NCI-H226 (cell line): ENCODE measurements around the gene CDKAL1.
A peak's percentile ranks its signal among the peaks of the same experiment; 100 is the strongest.
"Not testable (repeated sequence)": the region's sequence is repeated elsewhere in the genome, so short reads cannot be mapped to it uniquely, and the experiment has no call there.

ENCODE experiments used
- DNase-seq: peaks from one replicate; pipeline ENCODE4 v3.0.0-alpha.2; 2015

CDKAL1 gene

DNA sequence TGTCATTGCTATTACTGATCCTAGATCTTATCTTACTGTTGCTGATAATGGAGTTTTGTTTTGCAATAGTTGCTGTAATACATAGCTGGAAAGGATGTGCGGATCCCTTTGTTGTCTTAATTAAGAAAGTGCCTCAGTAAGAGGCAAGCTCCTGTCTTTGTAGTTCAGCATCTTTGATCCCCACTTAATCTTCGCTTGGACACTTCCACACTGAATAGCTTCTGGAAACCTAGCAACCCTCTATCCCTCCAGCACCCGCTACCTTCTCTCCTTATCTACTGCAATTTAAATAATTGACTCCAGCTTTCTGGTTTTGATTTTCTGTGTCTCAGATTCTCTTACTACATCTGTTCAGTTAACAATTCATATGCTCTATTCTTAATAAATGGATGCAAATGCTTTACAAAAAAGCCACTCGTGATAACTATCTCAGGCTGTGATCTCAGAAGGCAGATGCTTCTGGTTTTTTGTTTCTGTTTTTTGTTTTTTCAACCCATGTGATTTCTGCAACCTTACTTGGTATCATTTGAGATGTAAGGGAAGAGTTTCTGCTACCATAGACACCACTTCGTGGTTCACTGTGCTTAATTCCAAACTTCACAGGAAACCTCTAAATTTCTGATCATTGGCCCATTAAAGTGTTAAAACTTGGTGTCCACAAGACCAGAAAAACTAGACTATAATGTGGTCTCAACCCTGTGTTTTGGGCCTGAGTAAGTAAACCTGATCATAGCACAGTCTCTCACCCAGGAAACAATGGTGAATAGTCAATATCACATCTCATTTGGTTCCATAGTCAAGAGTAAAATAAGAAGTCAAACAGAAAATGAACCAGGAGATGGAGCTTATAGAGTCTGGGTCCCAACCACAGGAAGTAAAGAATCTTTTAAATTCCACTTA, 707.2 kb downstream of the CDKAL1 start:
- no peak for DNase-seq

- no peak for DNase-seq
Measured at GRCh38 chr6:21244897-21245470, 710.7 kb downstream of the CDKAL1 start.

- no peak for DNase-seq
Measured at GRCh38 chr6:21245488-21245887, 711.2 kb downstream of the CDKAL1 start.

DNA sequence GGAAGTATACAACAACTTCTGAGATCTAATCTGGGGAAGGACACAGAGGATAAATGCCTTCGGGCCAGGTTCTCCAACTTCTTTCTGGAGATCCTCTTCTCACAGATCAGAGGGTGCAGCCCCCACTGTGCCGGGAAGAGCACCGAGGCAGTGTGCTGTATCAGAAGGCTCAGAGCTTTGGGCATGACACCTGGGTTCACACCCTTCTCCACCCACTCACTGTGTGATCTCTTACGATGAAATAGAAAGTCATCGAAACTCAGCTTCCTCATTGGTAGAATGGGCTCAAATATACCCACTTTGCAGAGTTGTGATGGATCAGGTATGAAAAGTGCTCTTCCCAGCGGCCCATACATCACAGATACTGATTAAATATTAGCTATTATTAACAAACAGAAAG, 711.8 kb downstream of the CDKAL1 start:
- DNase-seq = no peak

GRCh38 chr6:21254460-21254859, 720.2 kb downstream of the CDKAL1 start:
- DNase-seq = not testable (repeated sequence)

DNA sequence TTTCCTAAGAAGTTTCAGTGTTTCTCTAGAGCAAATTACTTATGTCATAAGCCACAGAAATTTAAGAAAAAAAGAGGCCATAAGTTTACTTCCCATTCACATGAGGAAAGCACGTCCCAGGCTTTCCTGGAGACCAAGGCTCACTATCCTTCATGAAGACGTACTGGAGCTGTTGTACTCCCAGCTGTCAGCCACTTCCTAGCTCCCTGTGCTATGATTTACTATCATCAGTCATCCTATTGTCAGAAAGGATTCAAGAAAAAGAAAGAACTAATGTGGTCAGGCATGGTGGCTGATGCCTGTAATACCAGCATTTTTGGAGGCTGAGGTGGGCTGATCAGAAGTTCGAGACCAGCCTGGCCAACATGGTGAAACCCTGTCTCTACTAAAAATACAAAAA, 721.9 kb downstream of the CDKAL1 start:
- no peak for DNase-seq

- no peak for DNase-seq
Measured at GRCh38 chr6:21257125-21257524, 722.9 kb downstream of the CDKAL1 start.

DNA sequence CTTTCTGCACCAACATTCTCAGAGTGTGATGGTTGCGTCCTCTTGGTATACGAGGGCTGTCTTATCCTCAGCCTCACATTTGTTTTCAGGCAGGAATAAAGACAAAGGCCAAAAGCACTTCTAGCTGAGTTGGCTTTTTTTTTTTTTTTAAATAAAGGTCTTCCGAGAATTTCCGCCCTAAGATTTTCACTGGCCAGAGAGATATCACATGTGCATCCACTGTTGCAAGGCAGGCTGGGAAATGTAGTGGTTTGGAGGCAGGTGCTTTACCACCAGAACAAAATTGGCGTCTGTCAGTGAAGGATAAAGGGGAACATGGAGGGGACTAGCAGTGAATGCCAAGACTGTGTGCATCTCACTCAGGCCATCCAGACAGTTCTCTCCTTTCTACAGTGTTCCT, 724.4 kb downstream of the CDKAL1 start:
- no peak for DNase-seq

GRCh38 chr6:21259660-21260059, 725.4 kb downstream of the CDKAL1 start:
- DNase-seq = no peak

DNA sequence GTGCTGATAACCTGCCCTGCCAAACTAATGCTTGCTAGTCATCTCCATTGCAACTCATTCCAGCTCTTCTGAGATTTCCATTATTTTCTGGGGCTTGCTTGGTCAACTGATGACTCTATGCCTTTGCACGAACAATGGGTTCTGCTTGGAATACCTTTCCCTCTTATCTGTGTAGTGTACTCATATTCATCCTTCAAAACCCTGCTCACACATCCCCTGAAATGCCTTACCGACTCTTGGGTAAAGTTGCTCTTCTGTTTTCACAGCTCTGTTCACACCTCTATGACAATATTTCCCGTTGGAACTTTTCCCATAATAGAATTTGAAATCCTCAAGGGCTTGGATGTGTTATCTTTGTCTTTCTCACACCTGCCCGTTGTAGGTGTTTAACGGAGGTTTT, 728.2 kb downstream of the CDKAL1 start:
- no peak for DNase-seq

DNA sequence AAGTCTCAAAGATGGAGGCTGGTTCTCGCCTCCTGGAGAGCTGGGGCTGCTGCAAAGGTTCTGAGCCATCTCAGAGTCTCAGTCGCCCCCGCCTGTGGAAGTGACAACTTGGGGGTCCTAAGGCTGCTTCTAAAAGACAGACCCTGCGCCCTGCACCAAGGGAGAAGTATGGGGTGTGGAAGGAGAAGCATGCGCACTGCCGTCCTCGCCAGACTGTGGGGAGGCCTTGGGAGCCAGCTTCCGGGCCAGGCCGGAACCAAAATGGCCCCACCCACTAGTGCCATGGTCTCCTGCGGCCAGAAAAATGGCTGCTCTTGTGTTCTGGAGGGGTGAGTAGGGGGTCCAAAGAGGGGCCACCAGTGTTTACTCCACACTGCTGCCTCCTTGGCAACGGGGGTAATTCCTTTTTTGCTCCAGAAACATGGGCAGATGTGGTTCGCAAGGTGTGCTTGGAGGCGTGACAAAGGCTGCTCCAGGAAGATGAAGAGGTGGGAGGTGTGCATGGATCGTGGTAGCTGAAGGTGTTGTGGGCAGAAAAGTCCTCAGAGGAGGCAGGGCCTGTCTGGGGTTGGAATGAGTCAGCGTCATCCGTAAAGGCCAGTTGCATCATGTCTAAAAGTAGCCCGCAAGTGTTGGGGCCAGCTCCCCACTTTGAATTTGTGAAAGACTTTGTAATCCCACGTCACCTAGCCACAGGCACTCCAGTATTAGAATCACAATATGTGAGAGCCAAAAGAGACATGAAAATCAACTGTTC, 729.5 kb downstream of the CDKAL1 start:
- no peak for DNase-seq

DNA sequence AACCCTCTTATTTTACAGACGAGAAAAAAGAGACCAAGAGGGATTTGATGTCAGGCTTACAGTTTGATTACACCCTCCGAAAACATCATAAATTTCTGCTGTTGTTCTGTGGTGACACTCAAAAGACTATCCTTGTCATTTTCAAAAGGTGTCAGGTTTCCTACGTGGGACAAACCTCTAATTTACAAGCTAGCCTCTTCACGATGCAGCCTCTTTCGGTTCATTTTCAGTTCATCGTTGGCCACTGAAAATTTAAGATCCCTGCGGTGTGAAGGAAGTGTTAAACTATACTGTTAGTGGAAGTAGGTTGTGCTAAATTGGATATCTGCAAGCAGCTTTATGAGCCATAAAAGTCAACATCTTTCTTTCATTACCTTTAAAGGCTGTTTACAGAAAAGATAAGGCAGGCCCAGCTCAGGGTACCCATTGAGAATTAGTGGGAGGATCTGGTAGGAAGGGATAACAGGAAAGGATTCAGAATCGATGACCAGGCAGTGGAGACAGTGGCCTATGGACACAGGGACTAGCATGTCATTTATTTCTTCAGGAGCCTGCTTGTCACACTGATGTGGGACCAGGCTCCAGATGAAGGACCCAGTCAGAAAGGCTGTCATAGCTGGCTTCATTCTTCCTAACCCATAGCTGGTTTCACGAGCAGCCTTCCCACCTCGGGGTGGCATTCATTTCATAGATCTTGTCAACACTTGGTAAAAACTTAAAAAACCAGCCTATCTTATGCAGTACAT, 730.2 kb downstream of the CDKAL1 start:
- DNase-seq = no peak

DNA sequence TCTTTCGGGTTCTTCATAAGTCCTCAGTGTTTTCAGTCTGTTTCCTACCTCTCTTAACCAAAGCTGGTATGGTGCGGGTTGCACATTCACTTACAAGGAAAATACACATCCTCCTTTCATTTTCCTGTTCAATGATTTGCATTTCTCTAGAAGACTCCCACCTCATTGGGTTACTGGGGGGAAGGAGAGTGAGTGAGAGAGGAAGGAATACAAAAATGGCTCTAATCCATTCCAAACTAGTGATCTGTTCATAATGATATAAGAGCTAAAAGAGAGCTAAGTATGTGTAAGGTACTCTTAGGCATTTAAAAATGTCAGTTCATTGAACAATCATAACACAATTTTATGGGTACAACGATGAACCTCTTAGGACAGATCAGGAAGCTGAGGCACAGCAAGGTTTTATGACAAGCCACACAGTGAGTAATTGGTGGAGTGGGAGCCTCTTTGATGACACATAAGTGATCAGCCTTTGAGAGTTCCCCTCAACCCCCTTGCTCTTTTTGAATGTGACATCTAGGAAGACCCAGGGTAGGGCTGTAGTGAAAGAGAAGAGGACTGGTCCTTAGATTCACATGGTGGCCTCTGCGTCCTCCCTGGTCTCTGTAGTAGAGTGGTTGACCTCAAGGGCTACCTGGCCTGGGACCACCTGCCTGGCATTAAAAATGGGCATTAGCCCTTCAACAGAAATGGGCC, 730.9 kb downstream of the CDKAL1 start:
- DNase-seq = no peak

DNA sequence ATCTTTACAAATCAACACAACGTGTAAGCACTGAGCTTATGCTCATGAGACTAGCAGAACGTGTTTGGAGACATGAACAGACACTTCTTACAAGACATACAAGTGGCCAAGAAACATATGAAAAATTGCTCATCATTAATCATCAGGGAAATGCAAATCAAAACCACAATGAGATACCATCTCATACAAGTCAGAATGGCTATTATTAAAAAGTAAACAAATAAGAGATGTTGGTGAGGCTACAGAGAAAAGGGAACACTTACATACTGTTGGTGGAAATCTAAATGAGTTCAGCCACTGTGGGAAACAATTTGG, 731.4 kb downstream of the CDKAL1 start:
- DNase-seq = no peak

DNA sequence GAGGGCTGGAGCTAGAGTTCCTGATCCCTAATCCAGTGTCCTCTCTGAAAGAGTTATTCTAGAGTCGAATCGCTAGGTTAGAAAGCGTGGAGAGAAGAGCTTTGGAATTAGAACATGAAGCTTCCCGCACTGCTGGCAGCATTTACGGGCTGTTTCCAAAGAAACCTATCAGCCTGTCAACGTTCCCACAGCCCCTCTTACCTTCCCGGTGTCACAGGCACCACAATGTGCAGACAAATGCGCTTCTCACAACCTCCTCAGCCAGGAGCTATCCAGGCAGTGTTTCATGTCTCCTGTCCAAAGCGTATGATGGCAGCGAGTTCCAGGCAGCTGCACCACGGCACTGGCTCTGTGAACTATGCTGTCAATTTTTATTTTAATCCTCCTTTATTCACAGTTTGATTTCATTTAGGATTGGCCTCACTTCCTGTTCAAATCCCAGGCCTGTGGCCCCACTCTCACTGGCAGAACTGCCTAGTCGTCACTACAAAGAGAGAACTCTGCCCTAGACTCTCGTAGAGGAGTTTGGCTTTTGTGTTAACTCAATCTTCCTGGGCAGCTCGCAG, 736.5 kb downstream of the CDKAL1 start:
- DNase-seq = no peak

GRCh38 chr6:21271428-21272155, 737.3 kb downstream of the CDKAL1 start:
- no peak for DNase-seq

DNA sequence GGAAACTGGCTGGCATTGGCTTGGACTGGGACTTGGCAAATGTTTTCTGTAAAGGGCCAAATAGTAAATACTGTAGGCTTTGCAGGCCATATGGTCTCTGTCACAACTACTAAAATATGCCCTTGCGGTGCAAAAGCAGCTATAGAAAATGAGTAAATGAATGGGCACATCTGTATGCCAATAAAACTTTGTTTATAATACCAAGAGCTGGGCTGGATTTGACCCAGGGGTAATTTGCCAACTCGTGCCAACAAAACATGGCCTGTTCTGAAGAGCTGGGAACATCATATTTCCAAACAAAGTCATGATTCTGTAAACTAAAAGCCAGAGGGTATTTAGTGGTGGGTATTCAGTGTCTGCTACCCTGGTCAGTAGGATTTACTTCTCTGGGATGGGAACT, 739.2 kb downstream of the CDKAL1 start:
- DNase-seq = no peak

DNA sequence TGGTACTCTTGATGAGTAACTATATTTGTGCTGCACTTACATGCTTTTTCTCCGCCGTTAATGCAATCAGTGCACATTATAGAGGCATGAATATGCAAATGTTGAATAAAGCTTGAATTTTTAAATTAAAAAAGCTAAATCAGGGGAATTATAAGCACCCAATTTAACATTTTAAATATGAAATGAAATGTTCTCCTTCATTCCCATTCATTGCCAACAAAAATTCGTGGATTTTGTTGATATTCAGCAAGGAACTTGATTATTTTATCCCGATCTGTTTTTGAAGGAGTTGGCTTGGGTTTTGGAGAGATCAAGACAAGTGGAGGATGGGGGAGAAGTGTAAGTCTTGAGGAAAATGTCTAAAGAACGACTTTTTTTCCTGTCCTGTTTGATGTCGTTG, 740.6 kb downstream of the CDKAL1 start:
- no peak for DNase-seq

DNA sequence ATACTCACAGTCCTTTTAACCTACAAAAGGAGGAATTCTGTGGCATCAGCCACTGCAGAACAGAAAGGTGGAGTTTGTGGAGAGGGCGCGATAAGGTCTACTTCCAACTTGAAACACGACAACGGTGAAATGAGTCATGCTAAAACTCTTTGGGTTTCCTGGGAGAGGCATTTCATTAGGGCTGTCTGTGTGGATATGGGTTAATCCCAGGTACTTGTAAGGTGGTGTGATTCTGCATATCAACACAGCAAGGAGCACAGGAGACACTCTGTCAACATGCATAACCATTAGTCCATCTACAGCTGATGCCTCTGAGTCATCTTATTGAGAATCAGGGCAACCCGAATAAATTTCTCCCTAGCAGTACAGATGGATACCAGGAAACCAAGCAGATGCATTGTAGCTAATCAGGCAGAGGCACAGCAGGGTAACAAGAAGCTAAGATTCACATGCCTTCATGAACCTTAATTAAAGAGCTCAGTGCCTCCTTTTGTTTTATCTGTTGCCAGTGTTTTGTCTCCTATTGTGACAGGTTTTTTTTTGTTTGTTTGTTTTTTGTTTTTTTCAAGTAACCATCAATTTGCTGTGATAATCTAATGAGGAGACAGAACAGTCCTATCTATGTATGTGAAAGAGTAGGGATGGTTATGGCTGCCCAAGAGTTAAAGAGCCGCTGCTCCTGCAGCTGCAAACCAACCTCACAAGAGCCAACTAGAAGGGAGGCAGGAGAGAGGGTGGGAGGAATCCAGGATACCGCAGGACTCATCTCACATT, 743.5 kb downstream of the CDKAL1 start:
- peak; percentile 52 for DNase-seq

- no peak for DNase-seq
Measured at GRCh38 chr6:21278375-21278745, 744.1 kb downstream of the CDKAL1 start.

DNA sequence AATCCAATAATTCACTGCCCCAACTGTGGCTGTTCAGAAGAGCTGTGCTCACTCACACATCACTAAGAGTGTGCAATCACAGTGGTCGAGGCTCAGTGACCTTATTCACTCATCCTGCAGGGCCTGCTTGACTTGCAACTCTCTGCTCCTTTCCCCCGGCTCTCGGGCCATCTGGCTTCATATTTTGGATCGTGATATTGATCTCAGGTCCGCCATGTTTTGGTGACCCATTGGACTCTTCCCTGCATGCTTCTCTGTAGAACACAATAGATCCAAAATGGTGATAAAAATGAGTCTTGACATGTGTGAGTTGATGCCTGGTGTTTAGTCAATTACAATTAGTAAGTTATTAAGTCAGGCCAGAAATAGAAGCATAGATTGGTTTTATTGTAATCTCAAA, 745.4 kb downstream of the CDKAL1 start:
- no peak for DNase-seq
